ENCODE measurements around the gene RGL3.
"Not testable (repeated sequence)": the region's sequence is repeated elsewhere in the genome, so short reads cannot be mapped to it uniquely, and the experiment has no call there.

The RGL3 gene

GRCh38 chr19:11418549-11419506 lies at the start of gene RGL3:
RGL3 (minus strand) TSS chr19:11419314; CDS start chr19:11419278, 36 bp downstream.
- peak within 1 kb of the TSS in 6 of 7 experiments; percentile 3 to 30 (median 20) for H3K4me3 ChIP-seq
- H3K27ac ChIP-seq = peak within 1 kb of the TSS in 1 of 21 experiments; percentile 49

- H3K27ac ChIP-seq, H3K4me3 ChIP-seq: not testable (repeated sequence)
Observed at GRCh38 chr19:11468266-11468845, 49.2 kb upstream of the RGL3 start.

- H3K4me3 ChIP-seq = no peak overlapping the region
Observed at GRCh38 chr19:11465600-11465999, 46.5 kb upstream of the RGL3 start.

GRCh38 chr19:11464333-11465265 lies 45.5 kb upstream of the RGL3 start:
- Histone ChIP-seq H3K27ac (no peak overlapping the region), H3K4me3 (no peak overlapping the region)

More at GRCh38 chr19:11465600-11465999, 46.5 kb upstream of the RGL3 start:
- no peak overlapping the region for H3K27ac ChIP-seq

- no peak overlapping the region for H3K27ac ChIP-seq
- no peak overlapping the region for H3K4me3 ChIP-seq
Observed at GRCh38 chr19:11463391-11463790, 44.3 kb upstream of the RGL3 start.

- H3K4me3 ChIP-seq = no peak overlapping the region
Observed at GRCh38 chr19:11461453-11461852, 42.3 kb upstream of the RGL3 start.

GRCh38 chr19:11460207-11460606 lies 41.1 kb upstream of the RGL3 start:
- no peak overlapping the region for H3K27ac ChIP-seq
- no peak overlapping the region for H3K4me3 ChIP-seq

More at GRCh38 chr19:11461453-11461852, 42.3 kb upstream of the RGL3 start:
- H3K27ac ChIP-seq = no peak overlapping the region

- not testable (repeated sequence) for H3K27ac ChIP-seq, H3K4me3 ChIP-seq
Observed at GRCh38 chr19:11458912-11459311, 39.8 kb upstream of the RGL3 start.

- no peak overlapping the region for H3K4me3 ChIP-seq
Observed at GRCh38 chr19:11458236-11458900, 39.3 kb upstream of the RGL3 start.

GRCh38 chr19:11457831-11458230 lies 38.7 kb upstream of the RGL3 start:
- Histone ChIP-seq H3K27ac (no peak overlapping the region), H3K4me3 (no peak overlapping the region)

More at GRCh38 chr19:11458236-11458900, 39.3 kb upstream of the RGL3 start:
- no peak overlapping the region for H3K27ac ChIP-seq

- H3K27ac ChIP-seq = no peak overlapping the region
- H3K4me3 ChIP-seq = no peak overlapping the region
Observed at GRCh38 chr19:11457115-11457514, 38.0 kb upstream of the RGL3 start.

GRCh38 chr19:11456659-11457058 lies 37.5 kb upstream of the RGL3 start:
- H3K4me3 ChIP-seq = no peak overlapping the region
- H3K27ac ChIP-seq = no peak overlapping the region

GRCh38 chr19:11455233-11455554 lies 36.1 kb upstream of the RGL3 start:
- not testable (repeated sequence) for H3K4me3 ChIP-seq, H3K27ac ChIP-seq

GRCh38 chr19:11453468-11454341 lies 34.6 kb upstream of the RGL3 start:
- H3K4me3 ChIP-seq = no peak overlapping the region
- no peak overlapping the region for H3K27ac ChIP-seq

GRCh38 chr19:11452620-11453310 lies 33.7 kb upstream of the RGL3 start:
- H3K4me3 ChIP-seq = no peak overlapping the region
- H3K27ac ChIP-seq = no peak overlapping the region

- H3K4me3 ChIP-seq = no peak overlapping the region
- no peak overlapping the region for H3K27ac ChIP-seq
Observed at GRCh38 chr19:11451871-11452619, 32.9 kb upstream of the RGL3 start.

GRCh38 chr19:11451327-11451870 lies 32.3 kb upstream of the RGL3 start:
- Histone ChIP-seq H3K27ac (no peak overlapping the region), H3K4me3 (no peak overlapping the region)

Data from skin epidermis (tissue), 12 donors.